ENCODE results near the gene GASK1A. TPM values are rescaled to one million over a fixed set of nuclear protein-coding genes. Genes with fewer than 3 reads are reported as not detected.

Gene GASK1A
- total RNA-seq, 3 donors from 2014 or later: 1.2 to 10.0 (median 3.6) TPM

GRCh38 chr3:43080726-43081568, 101.8 kb downstream of the GASK1A start:
- TF ChIP-seq CTCF (IDR thresholded peaks at IDR 0.05): no peak

GRCh38 chr3:43081796-43082195, 102.7 kb downstream of the GASK1A start:
- ATAC-seq (no peak), DNase-seq (no peak)
- Histone ChIP-seq H3K36me3 (ENCODE audit: low read depth) (no peaks in the 10 kb centered on the region), H3K4me3 (no peak overlapping the region), H3K4me1 (ENCODE audit: low read depth) (no peaks in the 10 kb centered on the region), H3K9me3 (no peaks in the 10 kb centered on the region)
- no peak for TF ChIP-seq CTCF (IDR thresholded peaks at IDR 0.05)
- intact Hi-C loops (cut with DNase I, micrococcal nuclease): no loop called here

More at GRCh38 chr3:43080726-43081568, 101.8 kb downstream of the GASK1A start:
- intact Hi-C loops (cut with DNase I, micrococcal nuclease): no loop called here
- Histone ChIP-seq H3K4me3 (no peak overlapping the region), H3K36me3 (ENCODE audit: low read depth) (no peaks in the 10 kb centered on the region), H3K4me1 (ENCODE audit: low read depth) (no peaks in the 10 kb centered on the region), H3K9me3 (no peaks in the 10 kb centered on the region)
- ATAC-seq (no peak), DNase-seq (no peak)

- no peak for DNase-seq
- H3K36me3 ChIP-seq (ENCODE audit: low read depth): no peaks in the 10 kb centered on the region
- no peaks in the 10 kb centered on the region for H3K4me1 ChIP-seq (ENCODE audit: low read depth)
- no peak for ATAC-seq
- no peak for TF ChIP-seq CTCF (IDR thresholded peaks at IDR 0.05)
- no peaks in the 10 kb centered on the region for H3K9me3 ChIP-seq
- intact Hi-C loops (cut with DNase I, micrococcal nuclease): no loop called here
- no peak overlapping the region for H3K4me3 ChIP-seq
These were observed 103.3 kb downstream of the GASK1A start for GRCh38 chr3:43082457-43082856.

- intact Hi-C loops (cut with DNase I, micrococcal nuclease): no loop called here
- H3K36me3 ChIP-seq (ENCODE audit: low read depth): no peaks in the 10 kb centered on the region
- H3K4me1 ChIP-seq (ENCODE audit: low read depth): no peaks in the 10 kb centered on the region
- ATAC-seq (no peak), DNase-seq (no peak)
- no peaks in the 10 kb centered on the region for H3K9me3 ChIP-seq
- no peak overlapping the region for H3K4me3 ChIP-seq
- no peak for TF ChIP-seq CTCF (IDR thresholded peaks at IDR 0.05)
These were observed 107.5 kb downstream of the GASK1A start for GRCh38 chr3:43086460-43087165.

- Histone ChIP-seq H3K4me1 (ENCODE audit: low read depth) (no peaks in the 10 kb centered on the region), H3K4me3 (no peak overlapping the region), H3K9me3 (no peaks in the 10 kb centered on the region), H3K36me3 (ENCODE audit: low read depth) (no peaks in the 10 kb centered on the region)
- intact Hi-C loops (cut with DNase I, micrococcal nuclease): no loop called here
- no peak for DNase-seq
- TF ChIP-seq CTCF (IDR thresholded peaks at IDR 0.05): no peak
- no peak for ATAC-seq
These were observed 108.2 kb downstream of the GASK1A start for GRCh38 chr3:43087249-43087776.
